NK-92 (cell line): ENCODE data around the gene OR7G1.
A peak's percentile ranks its signal among the peaks of the same experiment; 100 is the strongest.

Experiments
- DNase-seq: peaks from one replicate; lab custom pipeline; 2025; ENCODE audit not compliant: unreplicated experiment; lab: John Stamatoyannopoulos, UW

The OR7G1 gene

GRCh38 chr19:9115307-9115813 is at the start of gene OR7G1:
TSS of gene OR7G1 (minus strand) at chr19:9115763. CDS start at chr19:9115763, 0 bp downstream.
- no peak for DNase-seq

- DNase-seq, result no peak
These were observed 49.7 kb upstream of the OR7G1 start for GRCh38 chr19:9165261-9165660.

- DNase-seq, result no peak
These were observed 45.9 kb upstream of the OR7G1 start for GRCh38 chr19:9161427-9161826.

GRCh38 chr19:9159891-9160290 is 44.3 kb upstream of the OR7G1 start:
- no peak for DNase-seq

GRCh38 chr19:9156304-9156703 is 40.7 kb upstream of the OR7G1 start:
- no peak for DNase-seq

GRCh38 chr19:9155591-9155990 is 40.0 kb upstream of the OR7G1 start:
- DNase-seq, result no peak

GRCh38 chr19:9151367-9151766 is 35.8 kb upstream of the OR7G1 start:
- DNase-seq, result no peak

- DNase-seq, result no peak
These were observed 35.1 kb upstream of the OR7G1 start for GRCh38 chr19:9150650-9151049.

GRCh38 chr19:9149997-9150396 is 34.4 kb upstream of the OR7G1 start:
- no peak for DNase-seq

GRCh38 chr19:9148697-9149096 is 33.1 kb upstream of the OR7G1 start:
- DNase-seq, result no peak

- DNase-seq, result no peak
These were observed 31.3 kb upstream of the OR7G1 start for GRCh38 chr19:9146882-9147281.

GRCh38 chr19:9144920-9145319 is 29.4 kb upstream of the OR7G1 start:
- DNase-seq, result no peak

GRCh38 chr19:9140159-9140874 is 24.8 kb upstream of the OR7G1 start, which contains the start of gene ZNF317:
TSS of gene ZNF317 (plus strand) at chr19:9140397. CDS start at chr19:9156017, 15,620 bp downstream.
- DNase-seq, result peak; percentile 66

- DNase-seq, result no peak
These were observed 24.1 kb upstream of the OR7G1 start for GRCh38 chr19:9139609-9140158.

- DNase-seq, result no peak
These were observed 16.9 kb upstream of the OR7G1 start for GRCh38 chr19:9132422-9132821.

GRCh38 chr19:9130965-9131364 is 15.4 kb upstream of the OR7G1 start:
- no peak for DNase-seq

GRCh38 chr19:9128171-9128570 is 12.6 kb upstream of the OR7G1 start:
- DNase-seq, result no peak

GRCh38 chr19:9126900-9127405 is 11.4 kb upstream of the OR7G1 start, which contains the start of gene OR7G3:
TSS of gene OR7G3 (minus strand) at chr19:9126950. CDS start at chr19:9126950, 0 bp downstream.
- DNase-seq, result no peak

GRCh38 chr19:9116547-9116946 is 984 bp upstream of the OR7G1 start:
- DNase-seq, result no peak

GRCh38 chr19:9109959-9110358 is 5.6 kb downstream of the OR7G1 start:
- no peak for DNase-seq

GRCh38 chr19:9107375-9107774 is 8.2 kb downstream of the OR7G1 start, which contains the start of gene OR7G2:
TSS of gene OR7G2 (minus strand) at chr19:9107475. CDS start at chr19:9103243, 4,232 bp downstream.
- no peak for DNase-seq

- no peak for DNase-seq
These were observed 28.8 kb downstream of the OR7G1 start, which contains the start of gene OR1M1 for GRCh38 chr19:9086761-9087160. TSS of gene OR1M1 (plus strand) at chr19:9087061. CDS start at chr19:9093245, 6,184 bp downstream.
